HG03521 (cell line): ENCODE measurements around the gene BRD3.

Source experiments
- ATAC-seq: cut with Tn5 transposase; IDR thresholded peaks from one replicate; pipeline ENCODE4 v1.9.1; 2021; ENCODE audit warnings: mild to moderate bottlenecking, moderate library complexity; ENCODE audit not compliant: unreplicated experiment

Gene BRD3

DNA sequence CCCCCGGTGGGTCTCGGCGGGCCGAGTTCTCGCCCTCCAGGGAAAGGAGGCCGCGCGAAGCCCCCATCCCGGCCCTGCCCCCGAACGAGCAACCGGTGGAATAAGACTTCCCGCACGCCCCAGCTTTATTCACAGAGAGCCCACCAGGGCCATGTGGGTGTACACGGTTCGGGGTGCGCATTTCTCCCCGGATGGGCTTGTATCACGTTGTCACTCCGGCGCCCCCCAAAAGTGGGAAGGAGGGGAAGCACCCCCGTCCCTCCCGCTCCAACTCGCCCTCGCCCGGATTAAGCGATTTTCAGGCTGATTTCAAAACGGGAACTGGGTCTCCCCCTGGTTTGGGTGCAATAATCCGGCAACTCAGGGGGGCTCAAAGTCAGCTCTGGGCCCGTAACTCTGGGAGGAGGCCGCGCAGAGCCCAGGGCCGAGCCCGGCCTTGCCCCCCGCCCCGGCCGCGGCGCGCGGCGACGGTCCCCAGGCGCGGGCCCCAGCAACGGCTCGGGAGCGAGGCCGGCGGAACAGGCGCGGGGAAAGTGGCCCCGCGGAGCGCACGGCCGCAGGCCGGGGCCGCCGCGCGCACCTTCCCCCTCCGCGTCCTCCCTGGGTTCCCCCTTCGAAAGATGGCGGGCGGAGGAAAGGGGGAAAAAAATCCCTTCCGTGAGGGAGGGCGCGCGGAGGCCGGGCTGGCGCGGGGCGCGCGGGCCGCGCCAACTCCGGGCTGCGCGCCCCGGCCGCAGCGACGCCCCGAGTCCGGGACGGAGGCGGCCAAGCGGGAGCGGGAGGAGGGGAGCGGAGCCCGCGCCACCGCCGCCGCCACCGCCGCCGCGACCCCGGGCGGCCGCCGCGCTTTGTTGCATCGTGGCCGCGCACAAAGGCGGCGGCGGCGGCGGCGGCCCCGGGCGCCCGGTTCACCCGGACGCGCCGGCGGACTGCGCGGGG, 644 bp downstream of the BRD3 start:
- ATAC-seq, result no peak

DNA sequence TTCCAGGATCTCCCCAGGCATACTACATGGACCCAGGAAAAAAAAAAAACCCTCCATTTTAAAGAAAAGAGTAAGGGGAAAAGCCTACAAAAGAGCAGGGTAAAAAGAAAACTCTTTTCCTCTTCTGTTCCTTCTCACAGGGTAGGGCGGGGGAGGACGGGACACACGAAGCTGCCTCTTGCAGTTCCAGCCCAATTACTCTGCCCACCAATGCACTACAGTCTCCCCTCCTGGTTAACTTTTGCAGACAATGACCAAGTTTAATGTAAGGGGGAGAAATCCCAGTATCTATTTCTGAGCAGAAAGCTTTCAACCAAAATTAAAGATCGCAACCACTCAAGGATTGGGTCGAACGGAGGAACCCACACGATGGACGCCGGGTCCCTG, 1.3 kb downstream of the BRD3 start:
- no peak for ATAC-seq

DNA sequence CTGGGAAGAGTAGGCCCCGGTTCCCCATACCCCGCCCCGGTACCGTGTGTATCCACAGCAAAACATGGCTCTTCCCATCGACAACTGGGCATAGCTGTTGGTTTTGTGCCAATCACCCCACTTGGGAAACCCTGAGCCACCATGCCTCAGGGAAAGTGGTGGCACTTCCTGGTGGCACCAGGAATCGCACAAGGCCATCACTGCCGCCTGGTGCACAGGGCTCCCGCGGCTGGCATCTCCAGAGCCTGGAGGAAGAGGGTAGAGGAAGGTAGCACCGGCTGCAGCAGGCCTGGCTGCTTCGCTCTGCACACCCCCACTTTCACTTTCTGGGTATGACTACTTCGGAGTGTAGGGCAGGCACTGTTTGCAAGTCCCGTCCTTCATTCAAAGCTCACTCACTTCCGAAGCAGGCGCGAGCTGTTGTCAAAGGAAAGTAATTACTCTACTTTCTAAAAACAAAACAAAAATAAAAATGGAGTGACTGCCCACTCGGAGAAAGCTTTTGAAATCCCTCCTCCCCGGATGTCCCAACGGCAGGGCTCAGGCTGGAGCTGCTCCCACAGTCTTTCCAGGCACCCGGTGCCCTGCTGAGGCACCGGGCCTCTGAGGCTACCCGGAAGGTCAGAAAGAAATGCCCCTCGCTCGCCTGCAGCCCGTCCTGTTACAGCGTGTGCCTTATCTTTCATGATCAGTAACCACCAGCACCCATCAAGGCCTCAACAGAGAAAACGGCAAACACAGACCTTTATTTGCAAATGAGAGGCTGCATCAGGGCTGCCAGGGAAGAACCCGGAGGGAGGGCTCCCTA, 2.0 kb downstream of the BRD3 start:
- no peak for ATAC-seq

DNA sequence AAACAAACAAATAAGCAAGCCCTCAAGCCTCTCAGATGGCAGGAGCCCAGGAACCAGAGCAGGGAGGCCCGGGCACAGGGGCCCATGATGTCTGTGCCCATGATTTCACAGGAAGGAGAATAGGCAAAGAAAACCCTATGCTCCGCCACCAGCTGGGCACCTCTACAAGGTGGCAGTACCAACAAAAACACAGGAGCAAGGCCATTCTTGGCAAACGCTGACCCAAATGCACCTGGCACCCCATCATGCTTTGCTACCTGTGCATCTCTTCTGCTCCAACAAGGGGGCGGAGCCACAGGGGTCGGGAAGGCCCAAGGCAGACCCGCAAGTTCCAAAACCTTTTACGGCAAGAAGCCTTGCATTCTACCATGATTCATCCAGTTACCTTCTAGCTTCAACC, 3.1 kb downstream of the BRD3 start:
- ATAC-seq, result no peak

DNA sequence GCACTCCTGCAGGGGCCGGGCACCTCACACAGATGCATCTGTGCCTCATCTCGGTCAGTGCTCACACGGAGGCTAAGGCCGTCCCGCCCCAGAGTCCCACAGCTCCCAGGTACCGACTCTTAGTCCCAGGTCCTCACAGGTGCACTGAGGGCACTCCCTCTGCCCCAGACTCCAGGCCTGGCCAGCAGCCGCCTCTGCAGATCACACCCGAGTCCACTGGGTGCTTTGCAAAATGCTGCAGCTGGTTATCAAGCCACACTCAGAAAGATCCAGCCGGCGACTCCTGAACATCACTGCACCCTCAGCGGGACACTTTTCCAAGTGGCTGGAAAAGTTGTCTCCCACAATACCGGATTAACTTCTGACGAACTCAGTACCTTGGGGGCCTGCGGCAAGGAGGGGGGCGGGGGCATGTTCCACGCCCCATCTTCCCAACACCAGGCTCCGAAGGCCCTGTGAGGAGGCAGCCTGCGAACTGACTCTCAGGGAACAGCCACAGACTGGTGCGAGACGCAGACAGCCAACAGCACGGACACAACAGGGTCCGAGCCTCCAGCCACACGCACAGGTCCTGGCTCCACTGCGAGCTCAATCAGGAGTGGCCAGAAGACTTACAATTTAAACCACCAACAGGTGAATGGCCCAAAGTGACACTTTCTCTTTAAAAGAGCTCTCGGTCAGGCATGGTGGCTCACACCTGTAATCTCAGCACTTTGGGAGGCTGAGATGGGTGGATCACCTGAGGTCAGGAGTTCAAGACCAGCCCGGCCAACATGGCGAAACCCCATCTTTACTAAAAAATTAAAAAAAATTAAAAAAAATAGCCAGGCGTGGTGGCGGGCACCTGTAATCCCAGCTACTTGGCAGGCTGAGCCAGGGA, 4.0 kb downstream of the BRD3 start:
- ATAC-seq, result no peak

DNA sequence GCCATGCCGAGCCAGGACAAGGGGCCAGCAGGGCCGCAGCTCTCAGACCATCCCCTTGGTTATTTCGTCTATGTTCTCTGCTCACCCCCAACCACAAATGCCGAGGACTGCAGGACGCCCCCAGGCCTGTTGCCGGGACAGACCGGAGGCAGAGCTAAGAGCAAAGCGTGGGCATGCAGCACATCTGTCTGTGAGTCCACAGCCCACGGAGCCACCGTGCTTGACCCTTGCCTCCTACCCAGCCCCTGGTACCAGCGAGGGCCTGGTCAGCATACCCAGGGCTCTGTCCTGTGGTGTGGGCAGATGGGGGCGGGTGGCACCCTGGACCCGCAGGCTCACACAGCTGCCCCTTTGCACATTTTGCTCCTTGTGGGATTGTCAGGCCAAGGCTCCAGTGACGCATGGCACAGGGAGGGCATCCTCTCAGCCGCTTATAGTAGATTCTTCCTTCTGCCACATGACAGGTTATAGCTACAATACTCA, 4.7 kb downstream of the BRD3 start:
- no peak for ATAC-seq

DNA sequence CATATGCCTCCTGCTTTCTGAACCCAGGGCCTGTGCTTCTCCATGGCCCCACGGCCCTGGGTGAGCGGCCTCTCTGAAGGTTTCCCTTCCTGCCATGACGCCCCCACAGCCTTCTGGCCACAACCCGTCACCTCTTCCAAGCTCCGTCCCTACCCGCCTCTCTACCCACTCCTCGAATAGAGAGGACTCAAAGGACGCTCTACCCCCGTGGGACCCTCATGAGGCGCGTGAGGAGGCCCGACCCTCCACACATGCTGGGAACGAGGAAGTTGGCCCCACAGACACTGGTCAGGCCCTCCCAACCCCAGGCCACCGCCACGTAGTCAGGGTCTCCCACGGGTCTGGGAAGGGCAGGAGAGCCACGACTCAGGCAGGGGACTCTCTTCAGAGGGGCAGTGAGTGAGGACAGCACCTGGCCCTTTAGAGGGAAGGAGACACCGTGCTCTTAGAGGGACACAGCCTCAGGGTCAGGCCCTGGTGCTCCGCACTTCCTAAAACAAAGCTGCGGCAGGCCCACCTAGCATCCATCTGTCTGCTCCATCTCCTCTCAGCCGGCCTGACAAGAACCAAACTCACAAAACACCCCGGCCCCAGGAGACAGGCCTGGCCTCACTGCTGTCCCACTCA, 5.3 kb downstream of the BRD3 start:
- ATAC-seq, result no peak

DNA sequence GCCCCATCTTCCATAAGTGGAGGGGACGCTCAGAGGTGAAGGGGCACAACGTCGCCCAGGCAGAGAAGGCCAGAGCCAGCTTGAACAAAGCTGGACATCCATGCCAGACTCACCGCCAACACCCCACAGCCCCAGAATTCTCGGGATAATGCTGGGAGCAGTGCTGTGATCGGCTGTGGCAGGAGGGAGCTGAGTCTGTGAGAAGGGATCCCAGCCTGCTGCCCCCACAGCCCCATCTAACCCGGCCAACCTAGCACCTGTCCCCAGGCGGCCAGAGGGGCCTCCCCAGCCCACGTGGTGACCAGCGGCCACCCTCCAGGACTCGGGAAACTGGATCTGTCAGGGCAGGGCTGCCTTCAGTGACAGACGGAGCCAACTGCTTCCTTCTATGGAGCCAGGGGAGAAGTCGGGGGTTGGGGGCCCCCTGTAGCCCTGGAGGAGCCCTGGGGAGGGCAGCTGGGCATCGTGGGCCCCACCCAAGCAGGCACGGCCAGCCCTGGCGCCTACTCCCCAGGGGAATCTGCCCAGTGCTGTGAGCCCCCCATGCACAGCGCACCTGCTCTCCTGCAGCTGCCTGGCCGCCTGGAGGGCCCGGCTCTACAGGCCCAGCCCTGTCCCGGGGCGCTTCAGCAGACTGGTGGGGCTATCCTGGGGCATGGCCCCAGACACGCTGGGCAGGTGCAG, 6.0 kb downstream of the BRD3 start:
- no peak for ATAC-seq

DNA sequence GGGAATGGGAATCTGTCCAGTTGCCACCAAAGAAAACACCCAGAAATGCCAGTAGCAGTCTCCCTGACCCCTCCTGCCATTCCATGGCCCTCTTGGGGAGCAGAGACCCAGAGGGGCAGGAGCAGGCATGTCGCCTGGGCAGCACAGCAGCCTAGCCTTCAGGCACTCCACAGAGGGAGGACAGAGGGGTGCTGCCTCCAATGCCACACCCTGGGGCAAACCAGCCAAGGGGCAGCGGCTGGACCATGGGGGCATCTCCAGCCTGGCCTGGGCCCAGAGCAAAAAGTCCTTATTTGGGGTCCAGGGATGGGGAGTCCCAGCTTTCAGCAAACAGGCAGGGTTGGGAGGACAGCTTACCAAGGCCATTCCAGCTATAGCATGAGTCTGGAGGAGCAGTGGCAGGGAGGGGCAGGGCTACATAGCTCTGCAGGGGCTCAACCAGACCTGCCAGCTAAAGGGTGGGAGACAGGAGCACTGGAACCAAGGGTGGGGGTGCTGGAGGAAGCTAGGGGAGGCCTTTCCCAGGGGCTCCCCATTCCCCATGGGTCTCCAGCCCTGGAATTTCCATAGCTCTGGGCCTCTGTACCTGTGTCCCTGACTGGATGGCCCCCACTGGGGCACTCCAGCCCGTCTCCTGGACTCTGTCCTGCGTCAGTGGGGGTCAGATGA, 6.7 kb downstream of the BRD3 start:
- ATAC-seq, result no peak

DNA sequence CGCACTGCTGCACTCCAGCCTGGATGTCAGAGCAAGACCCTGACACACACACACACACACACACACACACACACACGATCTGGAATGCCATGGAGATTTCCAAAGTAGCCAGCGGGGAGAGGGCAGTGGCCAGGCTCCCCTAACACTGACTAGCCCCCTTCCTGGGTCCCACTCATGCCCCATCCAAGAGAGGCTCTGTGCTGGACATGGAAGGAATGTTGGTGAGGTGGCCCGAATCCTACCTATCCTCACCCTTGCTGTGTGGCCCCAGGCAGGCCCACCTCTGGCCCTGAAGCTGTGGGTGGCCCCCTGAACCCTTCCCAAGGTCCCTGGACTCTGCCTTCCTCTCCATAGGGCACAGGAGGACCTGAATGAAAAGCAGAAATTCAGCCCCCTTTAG, 7.3 kb downstream of the BRD3 start:
- no peak for ATAC-seq

DNA sequence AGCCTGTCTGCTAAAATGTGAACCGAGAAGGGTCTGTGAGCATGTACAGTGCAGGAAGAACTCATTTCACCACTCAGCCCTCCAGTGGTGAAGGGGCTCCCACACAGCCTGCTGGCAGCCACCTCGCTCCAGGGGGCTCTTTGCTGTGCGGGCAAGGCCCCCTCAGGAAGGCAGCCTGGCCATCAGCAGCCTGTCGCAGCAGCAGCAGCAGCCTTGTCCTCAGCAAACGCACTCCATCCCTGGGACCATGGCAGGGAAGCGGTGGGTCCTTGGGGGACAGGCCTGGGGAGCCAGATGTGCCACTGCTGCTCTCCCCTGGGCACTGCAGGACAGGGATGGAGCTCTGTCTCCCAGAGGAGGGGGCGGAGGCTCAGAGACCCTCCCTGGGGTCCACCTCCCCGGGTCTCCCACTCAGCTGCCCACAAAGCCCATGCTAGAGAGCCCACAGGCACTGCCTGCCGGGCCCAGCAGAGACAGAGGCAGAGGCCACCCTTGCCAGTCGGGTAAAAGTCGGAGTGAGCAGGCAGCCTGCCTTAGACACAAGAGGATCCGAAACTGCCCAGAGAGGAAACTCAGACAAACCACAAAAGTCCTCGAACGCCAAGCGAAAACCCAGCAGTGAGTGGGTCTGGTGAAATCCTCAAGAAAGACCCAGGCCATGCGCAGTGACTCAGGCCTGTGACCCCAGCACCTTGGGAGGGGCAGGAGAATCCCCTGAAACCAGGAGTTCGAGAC, 8.0 kb downstream of the BRD3 start:
- ATAC-seq, result peak; percentile 76

DNA sequence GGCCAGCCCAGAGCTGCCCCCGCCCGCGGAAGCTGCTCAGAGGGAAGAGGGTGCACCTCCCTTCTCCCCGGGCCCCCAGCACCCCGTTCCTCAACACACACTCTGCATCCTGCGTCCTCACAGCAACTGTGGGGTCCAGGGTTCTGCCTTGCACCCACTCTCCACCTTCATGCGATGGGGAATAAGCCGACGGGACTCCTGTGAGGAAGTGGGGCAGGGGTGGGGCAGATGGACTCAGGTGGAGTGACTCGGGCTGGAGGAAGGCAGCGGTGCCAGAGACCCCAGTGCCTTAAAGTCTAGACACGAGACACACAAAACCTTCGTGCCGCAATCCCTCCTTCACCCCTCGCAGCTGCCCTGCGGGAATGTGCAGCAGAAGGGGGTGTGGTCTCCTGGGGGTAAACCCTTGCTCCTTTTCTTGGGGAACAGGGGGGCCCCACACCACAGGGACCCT, 8.6 kb downstream of the BRD3 start:
- no peak for ATAC-seq

DNA sequence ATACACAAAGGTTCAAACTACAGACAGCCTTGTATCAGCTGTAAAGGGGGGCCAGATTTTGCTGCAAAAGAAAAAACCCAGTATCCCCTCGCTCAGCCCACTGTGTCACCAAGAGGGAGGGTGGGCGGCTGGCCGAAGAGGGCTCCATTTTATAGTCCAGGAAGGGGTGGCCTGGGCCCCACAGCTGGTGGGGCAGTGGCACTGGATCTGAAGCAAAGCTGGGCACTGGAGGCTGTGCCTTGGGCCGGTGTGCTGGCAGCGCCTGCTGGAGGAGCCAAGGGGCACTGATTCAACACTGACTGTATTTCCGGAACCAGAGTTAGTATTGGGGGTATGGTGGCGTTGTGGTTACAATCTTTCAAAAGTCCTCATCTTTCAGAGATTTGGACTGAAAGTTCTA, 9.1 kb downstream of the BRD3 start:
- ATAC-seq, result no peak

DNA sequence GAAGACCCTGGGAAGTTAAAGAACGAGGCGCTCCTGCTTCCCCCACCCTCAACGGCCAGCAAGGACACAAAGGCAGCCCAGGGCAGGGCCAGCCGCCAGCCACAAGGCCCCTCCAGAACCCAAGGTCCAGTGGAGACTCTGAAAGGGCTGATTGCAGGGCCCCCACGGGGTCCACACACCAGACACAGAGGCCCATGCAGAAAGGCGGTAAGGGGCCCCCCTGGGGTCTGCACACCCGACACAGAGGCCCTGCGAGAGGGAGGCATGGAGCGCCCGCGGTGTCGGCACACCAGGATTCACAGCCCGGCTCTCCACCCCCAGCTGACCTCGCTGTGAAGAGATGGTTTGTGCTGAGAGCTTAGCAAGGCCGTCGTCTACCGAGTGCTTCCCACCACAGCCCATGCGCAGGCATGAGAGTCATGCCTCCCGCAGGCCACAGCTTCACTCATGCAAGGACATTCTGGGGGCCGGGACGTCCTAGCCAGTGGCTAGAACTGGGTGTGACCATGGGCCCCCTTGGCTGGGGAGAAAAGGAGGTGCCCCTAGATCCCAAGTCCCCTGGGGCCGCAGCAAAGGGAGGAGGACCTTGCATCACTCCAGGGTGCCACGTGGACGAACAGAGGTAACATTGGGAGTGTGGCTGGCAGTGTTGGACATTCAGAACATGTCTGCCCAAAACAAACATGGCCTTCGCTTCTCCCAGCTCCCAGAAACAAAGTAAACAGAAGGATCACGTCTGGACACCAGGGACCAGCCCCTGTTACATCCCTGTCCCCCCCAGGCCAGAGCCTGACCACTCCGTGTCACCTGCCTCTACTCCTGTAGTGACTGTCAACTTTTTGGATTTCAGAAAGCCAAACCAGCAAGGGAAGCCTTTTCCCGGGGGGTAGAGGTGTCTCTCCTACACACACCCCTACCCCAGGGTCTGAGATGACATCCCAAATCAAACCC, 9.8 kb downstream of the BRD3 start:
- ATAC-seq, result no peak

DNA sequence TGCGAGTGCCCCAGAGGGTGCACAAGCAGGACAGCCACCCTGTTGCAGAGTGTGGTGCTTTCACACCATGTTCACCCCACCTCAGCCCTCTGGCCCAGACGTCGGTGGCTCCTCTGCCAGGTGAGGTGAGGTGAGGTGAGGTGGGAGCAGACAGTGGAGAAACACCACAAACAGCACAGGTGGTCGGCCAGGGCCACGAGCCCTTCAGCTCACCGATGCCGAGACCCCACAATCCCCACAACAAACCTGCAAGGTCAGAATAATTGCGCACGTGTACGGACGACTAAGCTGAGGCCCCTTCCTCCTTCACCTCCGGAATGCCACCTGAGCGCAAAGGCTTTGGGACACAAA, 10.5 kb downstream of the BRD3 start:
- ATAC-seq, result no peak

DNA sequence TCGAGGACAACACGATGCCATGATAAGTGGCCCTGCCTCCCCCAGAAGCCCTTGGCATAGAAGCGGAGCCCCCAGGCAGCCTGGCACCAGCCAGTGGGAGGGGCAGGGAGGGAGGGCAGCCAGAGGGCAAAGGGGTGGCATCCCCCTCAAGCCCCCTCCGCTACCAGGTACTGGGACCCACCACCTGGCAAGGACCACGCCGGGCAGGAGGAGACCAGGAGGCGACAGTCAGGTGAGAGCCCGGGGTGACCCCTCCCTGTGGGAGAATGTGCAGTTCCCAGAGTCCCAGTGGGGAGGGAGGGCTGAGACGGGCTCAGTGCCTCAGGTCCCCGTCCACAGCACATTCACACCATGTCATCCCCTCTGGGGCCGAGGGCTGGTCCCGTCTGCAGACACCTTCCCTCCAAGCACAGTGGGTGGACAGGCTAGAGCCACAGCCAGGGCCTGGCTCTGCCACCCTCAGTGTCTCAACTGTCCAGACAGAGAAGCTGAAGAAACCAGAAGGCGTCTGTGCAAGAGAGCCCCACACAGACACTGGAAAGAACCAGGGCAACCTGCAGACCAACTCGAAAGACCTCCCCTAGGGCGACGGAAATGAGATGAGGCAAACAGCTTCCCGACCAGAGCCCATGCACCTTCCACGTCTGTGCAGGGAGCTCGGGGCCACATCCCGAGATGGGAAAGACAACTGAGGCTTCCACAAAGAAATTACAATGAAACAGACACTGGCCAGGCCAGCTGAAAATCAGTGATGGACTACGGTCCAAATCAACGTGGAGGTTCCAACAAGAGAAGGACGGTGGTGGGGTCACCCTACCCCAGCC, 11.1 kb downstream of the BRD3 start:
- no peak for ATAC-seq

DNA sequence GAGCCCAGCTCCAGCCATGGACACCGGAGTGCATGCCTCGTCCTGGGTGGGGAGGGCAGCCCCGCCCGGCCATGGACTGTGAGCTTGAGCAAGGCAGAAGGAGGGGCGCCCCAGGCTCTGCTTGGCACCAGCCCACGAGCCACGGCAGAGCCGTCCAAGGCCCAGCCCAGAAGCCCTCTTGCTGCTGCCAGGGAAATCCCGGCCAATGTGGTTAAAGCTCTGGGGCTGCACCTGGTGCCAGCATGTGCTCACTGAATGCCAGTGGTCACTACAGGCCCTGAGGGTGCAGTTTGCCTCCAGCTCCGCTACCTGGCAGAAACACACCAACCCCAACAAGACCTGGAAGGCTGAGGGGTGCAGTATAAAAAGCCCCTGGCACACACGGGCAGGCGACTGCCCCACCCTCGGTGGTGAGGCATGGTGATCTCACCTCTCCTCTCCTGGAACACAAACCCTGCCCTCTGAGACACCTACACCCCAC, 11.8 kb downstream of the BRD3 start:
- no peak for ATAC-seq
